GM20431 (cell line): ENCODE results near the gene TUBB8B.
"Not testable (repeated sequence)": the region's sequence is repeated elsewhere in the genome, so short reads cannot be mapped to it uniquely, and the experiment has no call there.

Source experiments
- in situ Hi-C: fragments of 300-500 bp; cut with MseI, MboI; formaldehyde crosslinking; loops from one replicate; pipeline ENCODE4 v1.15.0; 2020; ENCODE audit warnings: low sequenced_read_pairs; ENCODE audit not compliant: unreplicated experiment

The TUBB8B gene

DNA sequence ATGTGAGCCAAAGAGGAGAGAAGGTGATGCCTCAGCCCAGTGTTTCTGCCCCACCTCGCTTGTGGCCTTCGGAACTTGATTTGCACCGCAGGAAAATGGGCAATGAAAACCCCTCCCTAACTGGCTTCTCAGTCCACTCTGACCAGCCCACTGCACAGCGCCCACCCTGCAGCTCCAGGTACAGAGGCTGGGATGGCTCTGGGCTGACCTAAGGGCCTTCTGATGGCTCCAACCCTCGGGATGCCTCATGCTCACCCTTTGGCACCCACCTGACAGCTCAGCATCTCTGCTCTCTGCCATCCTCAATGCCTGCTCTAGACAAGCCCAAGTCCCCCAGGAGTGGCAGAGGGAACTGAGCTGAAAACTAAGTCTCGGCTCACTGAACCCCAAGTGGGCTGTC lies 36.2 kb downstream of the TUBB8B start:
- in situ Hi-C loops = not testable (repeated sequence)

DNA sequence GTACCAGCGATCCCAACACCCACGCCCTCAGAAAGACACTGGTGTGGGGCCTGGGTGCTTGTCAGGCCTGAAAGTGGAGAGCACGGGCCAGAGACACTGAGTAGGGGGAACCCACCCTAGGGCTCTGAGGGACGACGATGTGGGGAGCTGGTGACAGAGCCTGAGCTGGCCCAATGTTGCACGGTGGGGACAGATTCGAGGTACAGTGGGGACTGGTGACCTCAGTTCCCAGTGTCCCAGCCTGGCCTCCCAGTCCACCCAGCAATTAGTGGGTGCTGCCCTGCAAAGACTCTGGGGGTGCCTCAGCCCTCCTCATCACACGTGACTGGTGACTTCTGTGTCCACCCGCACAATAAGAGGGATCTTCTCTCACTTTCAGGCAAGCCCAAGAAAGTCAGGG lies 36.6 kb downstream of the TUBB8B start:
- in situ Hi-C loops = not testable (repeated sequence)

DNA sequence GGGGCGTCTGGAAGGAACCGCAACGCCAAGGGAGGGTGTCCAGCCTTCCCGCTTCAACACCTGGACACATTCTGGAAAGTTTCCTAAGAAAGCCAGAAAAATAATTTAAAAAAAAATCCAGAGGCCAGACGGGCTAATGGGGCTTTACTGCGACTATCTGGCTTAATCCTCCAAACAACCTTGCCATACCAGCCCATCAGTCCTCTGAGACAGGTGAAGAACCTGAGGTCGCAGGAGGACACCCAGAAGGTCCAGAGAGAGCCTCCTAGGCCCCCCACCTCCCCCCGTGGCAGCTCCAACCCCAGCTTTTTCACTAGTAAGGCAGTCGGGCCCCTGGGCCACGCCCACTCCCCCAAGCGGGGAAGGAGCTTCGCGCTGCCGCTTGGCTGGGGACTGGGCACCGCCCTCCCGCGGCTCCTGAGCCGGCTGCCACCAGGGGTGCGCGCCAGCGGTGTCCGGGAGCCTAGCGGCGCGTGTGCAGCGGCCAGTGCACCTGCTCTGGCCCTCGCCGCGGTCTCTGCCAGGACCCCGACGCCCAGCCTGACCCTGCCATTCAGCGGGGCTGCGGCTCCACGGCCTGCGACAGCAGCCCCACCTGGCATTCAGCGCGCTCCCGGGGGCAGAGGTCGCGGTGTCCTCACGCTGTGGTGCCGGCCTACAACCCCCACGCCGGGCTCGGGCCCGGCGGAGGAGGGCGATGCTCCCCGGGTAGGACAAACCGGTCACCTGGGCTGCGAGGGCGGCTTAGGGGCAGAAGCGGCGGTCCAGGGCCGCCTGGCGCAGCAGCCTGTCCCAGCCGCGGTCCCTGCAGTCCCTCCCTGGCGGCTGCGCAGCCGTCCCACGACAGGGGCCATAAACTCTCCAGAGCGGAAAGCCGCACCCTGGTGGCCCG lies 37.8 kb downstream of the TUBB8B start:
- in situ Hi-C loops = not testable (repeated sequence)

DNA sequence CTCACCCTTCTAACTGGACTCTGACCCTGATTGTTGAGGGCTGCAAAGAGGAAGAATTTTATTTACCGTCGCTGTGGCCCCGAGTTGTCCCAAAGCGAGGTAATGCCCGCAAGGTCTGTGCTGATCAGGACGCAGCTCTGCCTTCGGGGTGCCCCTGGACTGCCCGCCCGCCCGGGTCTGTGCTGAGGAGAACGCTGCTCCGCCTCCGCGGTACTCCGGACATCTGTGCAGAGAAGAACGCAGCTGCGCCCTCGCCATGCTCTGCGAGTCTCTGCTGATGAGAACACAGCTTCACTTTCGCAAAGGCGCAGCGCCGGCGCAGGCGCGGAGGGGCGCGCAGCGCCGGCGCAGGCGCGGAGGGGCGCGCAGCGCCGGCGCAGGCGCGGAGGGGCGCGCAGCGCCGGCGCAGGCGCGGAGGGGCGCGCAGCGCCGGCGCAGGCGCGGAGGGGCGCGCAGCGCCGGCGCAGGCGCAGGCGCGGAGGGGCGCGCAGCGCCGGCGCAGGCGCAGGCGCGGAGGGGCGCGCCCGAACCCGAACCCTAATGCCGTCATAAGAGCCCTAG lies 38.7 kb downstream of the TUBB8B start:
- in situ Hi-C loops = not testable (repeated sequence)

DNA sequence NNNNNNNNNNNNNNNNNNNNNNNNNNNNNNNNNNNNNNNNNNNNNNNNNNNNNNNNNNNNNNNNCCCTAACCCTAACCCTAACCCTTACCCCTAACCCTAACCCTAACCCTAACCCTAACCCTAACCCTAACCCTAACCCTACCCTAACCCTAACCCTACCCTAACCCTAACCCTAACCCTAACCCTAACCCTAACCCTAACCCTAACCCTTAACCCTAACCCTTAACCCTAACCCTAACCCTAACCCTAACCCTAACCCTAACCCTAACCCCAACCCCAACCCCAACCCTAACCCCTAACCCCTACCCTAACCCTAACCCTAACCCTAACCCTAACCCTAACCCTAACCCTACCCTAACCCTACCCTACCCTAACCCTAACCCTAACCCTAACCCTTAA lies 39.5 kb downstream of the TUBB8B start:
- in situ Hi-C loops = not testable (repeated sequence)
